Measurements from ENCODE around the gene TRAP1.

TRAP1 gene

GRCh38 chr16:3706253-3707012 lies 10.9 kb downstream of the TRAP1 start:
- DNase-seq: no peak

DNA sequence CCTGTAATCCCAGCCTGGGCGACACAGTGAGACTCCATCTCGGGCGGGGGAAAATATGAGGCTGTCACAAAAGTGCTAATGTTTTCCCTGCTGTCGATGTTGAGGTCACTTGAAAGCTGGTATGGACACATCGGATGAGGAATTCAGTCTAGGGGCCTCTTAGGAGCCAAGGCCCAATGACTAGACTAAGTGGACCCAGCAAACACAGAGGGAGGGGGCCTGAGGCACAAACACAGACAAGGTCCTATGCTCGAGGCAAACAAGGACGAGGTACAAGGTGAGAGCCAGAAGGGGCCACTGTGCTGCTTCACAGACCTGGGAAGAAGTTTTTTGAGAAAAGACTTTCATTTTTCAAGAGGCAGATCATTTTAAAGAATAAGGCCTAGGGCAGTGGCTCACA lies 15.2 kb downstream of the TRAP1 start:
- no peak for DNase-seq

DNA sequence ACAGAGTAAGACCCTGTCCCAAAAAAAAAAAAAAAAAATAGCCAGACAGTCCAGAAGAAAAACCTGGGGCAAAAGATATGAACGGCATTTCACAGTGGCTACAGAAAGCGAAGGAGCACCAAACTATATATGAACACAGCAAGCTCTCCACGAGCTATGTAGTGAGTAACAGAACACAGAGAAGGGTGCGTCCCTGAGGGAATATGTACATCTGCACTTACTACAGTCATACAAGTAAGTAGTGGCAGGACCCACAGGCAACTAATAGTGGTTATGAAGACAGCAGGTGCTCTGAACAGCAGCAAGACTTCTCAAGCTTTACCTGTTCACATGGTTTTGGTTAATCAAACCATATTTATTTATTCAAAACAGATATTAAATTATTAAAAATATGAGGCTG lies 15.8 kb downstream of the TRAP1 start:
- DNase-seq: no peak

DNA sequence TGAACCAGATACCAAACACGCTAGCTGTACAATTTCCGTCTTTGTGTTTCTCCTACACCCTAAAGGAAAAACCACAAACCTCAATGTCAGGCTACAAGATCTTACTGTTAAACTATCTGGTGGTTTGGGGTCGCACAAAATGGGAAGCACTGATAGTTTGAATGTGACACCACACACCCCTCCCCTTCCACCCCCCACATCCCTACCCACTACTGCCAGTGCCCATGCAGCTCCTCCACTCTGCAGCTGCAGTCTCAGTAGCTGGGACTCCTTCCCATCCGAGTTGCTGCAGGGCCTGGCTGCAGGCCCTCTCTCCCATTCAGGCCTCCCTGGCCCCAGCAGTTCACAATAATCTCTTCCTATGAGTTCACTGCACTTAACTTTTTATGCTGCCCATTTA lies 18.4 kb downstream of the TRAP1 start:
- DNase-seq: no peak

DNA sequence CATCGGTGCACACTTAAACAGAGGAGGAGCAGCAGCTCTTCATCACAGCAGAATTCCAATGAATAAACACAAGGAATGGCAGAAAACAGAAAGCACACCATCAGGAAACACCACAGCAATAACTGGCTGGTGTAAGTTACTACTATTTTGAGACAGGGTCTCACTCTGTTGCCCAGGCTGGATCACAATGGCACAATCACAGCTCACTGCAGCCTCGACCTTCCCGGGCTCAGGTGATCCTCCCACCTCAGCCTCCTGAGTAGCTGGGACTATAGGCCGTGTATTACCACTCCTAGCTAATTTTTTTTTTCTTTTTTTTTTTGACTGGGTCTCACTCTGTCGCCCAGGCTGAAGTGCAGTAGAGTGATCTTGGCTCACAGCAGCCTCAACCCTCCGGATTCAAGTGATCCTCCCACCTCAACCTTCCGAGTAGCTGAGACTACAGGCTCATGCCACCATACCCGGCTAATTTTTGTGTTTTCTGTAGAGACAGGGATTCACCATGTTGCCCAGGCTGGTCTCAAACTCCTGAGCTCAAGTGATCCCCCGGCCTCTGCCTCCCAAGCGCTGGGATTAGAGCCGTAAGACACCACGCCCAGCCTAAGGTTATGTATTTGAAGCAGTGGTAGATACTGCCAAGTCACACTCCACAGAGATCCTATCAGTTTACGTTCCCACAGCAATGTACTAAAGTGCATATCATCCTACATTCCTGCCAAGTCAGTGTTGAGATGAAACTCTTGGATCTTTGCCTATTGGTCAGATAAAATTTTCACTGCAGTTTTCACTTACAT lies 20.7 kb downstream of the TRAP1 start:
- no peak for DNase-seq

DNA sequence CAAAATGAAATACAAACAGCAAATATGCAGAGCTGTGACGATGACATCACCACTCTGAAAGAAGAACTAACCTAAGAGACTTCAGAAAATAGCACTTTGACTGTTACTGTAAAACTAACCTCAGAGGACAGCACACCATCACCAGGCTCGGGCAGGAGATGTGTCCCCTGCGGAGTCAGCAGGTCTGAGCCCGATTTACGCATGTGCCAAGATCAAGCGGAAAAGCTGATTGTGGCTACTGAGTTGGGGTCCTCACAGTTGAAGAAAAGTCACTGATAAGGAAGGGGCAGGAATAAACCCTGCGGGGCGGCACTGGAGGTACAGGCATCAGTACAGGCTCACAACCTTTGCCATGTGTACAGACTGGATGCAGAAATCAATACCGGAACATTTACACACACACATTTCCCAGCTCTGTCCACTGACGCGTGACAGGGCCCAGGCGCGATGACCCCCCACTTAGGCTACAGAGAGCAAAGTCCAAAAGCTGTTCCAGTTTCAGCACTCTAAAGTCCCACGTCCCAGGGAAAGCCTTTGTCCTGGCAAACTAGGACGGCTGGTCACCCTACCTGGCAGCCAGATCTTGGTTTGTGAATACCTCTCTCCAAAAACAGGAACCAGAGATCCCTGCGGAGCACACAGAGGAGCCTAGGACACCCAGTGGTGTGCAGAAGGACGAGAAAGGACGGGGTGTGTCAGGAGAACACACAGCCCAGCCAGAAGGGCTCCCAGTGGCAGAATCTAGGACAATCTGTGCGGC lies 21.5 kb downstream of the TRAP1 start:
- no peak for DNase-seq

- DNase-seq: no peak
Observed at GRCh38 chr16:3694051-3694450, 23.3 kb downstream of the TRAP1 start.

DNA sequence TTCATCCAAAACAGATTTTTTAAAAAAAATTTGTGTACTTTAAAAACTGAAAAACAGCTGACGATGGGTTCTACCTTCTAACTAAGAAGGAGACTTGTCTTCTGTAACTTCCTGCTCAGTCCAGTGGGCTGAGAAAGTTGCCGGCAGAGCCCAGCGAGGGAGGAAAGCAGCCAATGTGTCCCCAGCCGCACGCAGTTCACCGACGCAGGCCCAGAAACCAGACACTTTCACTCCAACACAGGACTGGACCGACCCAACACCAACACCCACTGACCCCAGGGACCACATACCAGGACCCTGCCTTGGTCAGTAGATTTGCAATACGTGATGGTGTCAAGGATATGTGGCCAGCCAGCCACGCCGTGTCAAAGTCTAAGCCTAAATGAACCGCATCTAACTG lies 25.6 kb downstream of the TRAP1 start:
- no peak for DNase-seq

GRCh38 chr16:3690980-3691720 lies 26.2 kb downstream of the TRAP1 start:
- no peak for DNase-seq

- DNase-seq: peak; percentile 61
Observed at GRCh38 chr16:3690470-3690928, 26.8 kb downstream of the TRAP1 start.

- DNase-seq: no peak
Observed at GRCh38 chr16:3689731-3690130, 27.6 kb downstream of the TRAP1 start.

- no peak for DNase-seq
Observed at GRCh38 chr16:3687792-3688191, 29.5 kb downstream of the TRAP1 start.

- DNase-seq: no peak
Observed at GRCh38 chr16:3687021-3687420, 30.3 kb downstream of the TRAP1 start.

- DNase-seq: no peak
Observed at GRCh38 chr16:3681206-3681605, 36.1 kb downstream of the TRAP1 start.

GRCh38 chr16:3677994-3678393 lies 39.3 kb downstream of the TRAP1 start:
- DNase-seq: no peak

- no peak for DNase-seq
Observed at GRCh38 chr16:3675601-3676130, 41.7 kb downstream of the TRAP1 start.

- no peak for DNase-seq
Observed at GRCh38 chr16:3674513-3675295, 42.6 kb downstream of the TRAP1 start.

DNA sequence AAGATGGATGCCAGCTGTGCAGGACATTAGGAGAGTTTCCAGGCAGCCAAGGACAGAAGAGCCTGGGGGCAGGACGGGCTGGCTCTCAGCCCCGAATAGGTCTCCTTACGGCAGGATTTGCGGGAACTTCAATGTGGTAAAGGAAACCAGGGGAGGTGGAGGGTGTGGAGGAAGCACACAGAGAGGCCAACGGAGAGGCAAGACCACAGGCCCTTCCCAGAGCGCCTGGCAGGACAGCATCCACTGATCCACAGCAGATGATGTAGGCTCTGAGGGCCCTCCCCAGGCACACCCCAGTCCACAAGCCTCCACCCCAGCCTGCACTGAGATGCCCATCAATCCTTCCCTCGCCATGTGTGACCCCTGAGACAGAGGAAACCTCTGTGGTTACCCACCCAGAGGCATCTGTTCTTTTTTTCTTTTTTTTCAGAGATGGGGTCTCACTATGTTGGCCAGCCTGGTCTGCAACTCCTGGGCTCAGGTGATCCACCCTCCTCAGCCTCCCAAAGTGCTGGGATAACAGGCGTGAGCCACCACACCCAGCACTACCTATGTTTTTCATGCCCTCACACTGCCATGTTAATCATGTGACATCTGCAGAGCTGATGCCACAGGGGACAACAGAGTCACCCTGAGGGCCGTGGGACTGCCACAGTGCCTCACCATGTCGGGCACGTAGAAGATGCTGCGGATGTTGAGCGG lies 43.5 kb downstream of the TRAP1 start:
- no peak for DNase-seq

DNA sequence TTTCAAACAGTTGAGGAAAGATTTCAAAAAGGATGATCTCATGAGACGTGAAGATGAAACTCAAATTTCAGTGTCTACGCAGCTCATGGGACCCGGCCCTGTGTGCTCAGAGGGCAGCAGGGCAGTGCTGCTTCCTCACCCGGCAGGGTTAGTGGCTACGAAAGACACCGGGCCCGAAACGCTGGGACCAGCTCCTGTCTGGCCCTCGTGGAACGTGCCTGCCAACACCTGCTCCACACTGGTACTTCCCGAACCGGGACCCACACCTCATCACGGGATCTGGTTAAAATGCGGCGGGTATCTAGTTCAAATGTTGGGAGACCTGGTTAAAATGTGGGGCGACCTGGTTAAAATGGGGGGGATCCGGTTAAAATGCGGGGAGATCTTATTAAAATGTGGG lies 44.1 kb downstream of the TRAP1 start:
- no peak for DNase-seq

GRCh38 chr16:3672571-3673041 lies 44.7 kb downstream of the TRAP1 start:
- no peak for DNase-seq

GRCh38 chr16:3671424-3671823 lies 45.9 kb downstream of the TRAP1 start:
- DNase-seq: no peak
